MM.1S (cell line): ENCODE data around the gene LAP3.

Source experiments
- DNase-seq: peaks from one replicate; pipeline ENCODE4 v3.0.0-alpha.2; 2015
- H2AFZ ChIP-seq: fragments of 300-600 bp; sonication (generic); 2 replicates; pipeline ENCODE4 v1.6.0; 2016; ENCODE audit warnings: antibody characterized with exemption, low read length
- H3F3A ChIP-seq: fragments of 300-600 bp; sonication (generic); 2 replicates; pipeline ENCODE4 v1.6.1; 2016; ENCODE audit warnings: mild to moderate bottlenecking, antibody characterized with exemption, low read length, moderate library complexity, mixed read lengths; ENCODE audit not compliant: insufficient read depth
- H3K27ac ChIP-seq: fragments of 300-600 bp; sonication (generic); 2 replicates; pipeline ENCODE4 v1.5.1; 2016; ENCODE audit warnings: mild to moderate bottlenecking, low read length
- H3K27me3 ChIP-seq: fragments of 300-600 bp; sonication (generic); replicated peaks from 2 replicates; pipeline ENCODE4 v1.6.0; 2016; ENCODE audit warnings: low read length; ENCODE audit not compliant: insufficient read depth
- H3K36me3 ChIP-seq: fragments of 300-600 bp; sonication (generic); replicated peaks from 2 replicates; pipeline ENCODE4 v1.6.1; 2016; ENCODE audit warnings: mild to moderate bottlenecking, low read length, mixed read lengths; ENCODE audit not compliant: insufficient read depth
- H3K4me1 ChIP-seq: fragments of 300-600 bp; sonication (generic); 2 replicates; pipeline ENCODE4 v1.6.1; 2016; ENCODE audit warnings: low read length, mixed read lengths
- H3K4me2 ChIP-seq: fragments of 300-600 bp; sonication (generic); 2 replicates; pipeline ENCODE4 v1.6.0; 2016; ENCODE audit warnings: low read depth, low read length
- H3K4me3 ChIP-seq: fragments of 300-600 bp; sonication (generic); 2 replicates; pipeline ENCODE4 v1.5.1; 2016; ENCODE audit warnings: low read length, mixed read lengths
- H3K79me2 ChIP-seq: fragments of 300-600 bp; sonication (generic); 2 replicates; pipeline ENCODE4 v1.6.1; 2016; ENCODE audit warnings: mixed run types, low read length, mixed read lengths
- H3K9ac ChIP-seq: fragments of 300-600 bp; sonication (generic); 2 replicates; pipeline ENCODE4 v1.6.1; 2016; ENCODE audit warnings: low read length, mixed read lengths
- H3K9me2 ChIP-seq: fragments of 300-600 bp; sonication (generic); replicated peaks from 2 replicates; pipeline ENCODE4 v1.6.1; 2016; ENCODE audit warnings: mild to moderate bottlenecking, low read length, mixed read lengths; ENCODE audit not compliant: insufficient read depth
- H3K9me3 ChIP-seq: fragments of 300-600 bp; sonication (generic); replicated peaks from 2 replicates; pipeline ENCODE4 v1.6.1; 2016; ENCODE audit warnings: mild to moderate bottlenecking, low read length, mixed read lengths; ENCODE audit not compliant: insufficient read depth
- H4K20me1 ChIP-seq: fragments of 300-600 bp; sonication (generic); 2 replicates; pipeline ENCODE4 v1.6.1; 2016; ENCODE audit warnings: mild to moderate bottlenecking, low read length, moderate library complexity, mixed read lengths; ENCODE audit not compliant: insufficient read depth
- CTCF ChIP-seq: fragments of 300-600 bp; sonication (generic); IDR thresholded peaks from 2 replicates; pipeline ENCODE4 v1.5.1; 2016; ENCODE audit warnings: antibody characterized with exemption, low read length, mixed read lengths
- EZH2 ChIP-seq: fragments of 300-600 bp; sonication (generic); optimal IDR thresholded peaks from 2 replicates; pipeline ENCODE3; 2017; ENCODE audit warnings: low read depth, mild to moderate bottlenecking, antibody characterized with exemption, low read length, mixed read lengths
- EZH2phosphoT487 ChIP-seq: fragments of 300-600 bp; sonication (generic); IDR thresholded peaks from 2 replicates; pipeline ENCODE4 v1.6.1; 2018; ENCODE audit warnings: antibody characterized with exemption, low read length

LAP3 gene

GRCh38 chr4:17635056-17635455 lies 58.1 kb downstream of the LAP3 start:
- DNase-seq: no peak
- Histone ChIP-seq H3K4me3 (no peak overlapping the region), H3K9me3 (no peaks in the 10 kb centered on the region), H3K27ac (no peak overlapping the region), H3K4me2 (no peak overlapping the region), H3K9me2 (no peaks in the 10 kb centered on the region), H3K4me1 (no peaks in the 10 kb centered on the region), H3K9ac (no peak overlapping the region), H3K79me2 (no peaks in the 10 kb centered on the region), H3K27me3 (no peaks in the 10 kb centered on the region), H2AFZ (no peak overlapping the region), H4K20me1 (no peaks in the 10 kb centered on the region), H3K36me3 (no peaks in the 10 kb centered on the region; the same call in 1 of the 2 replicates), H3F3A (no peaks in the 10 kb centered on the region)
- TF ChIP-seq EZH2: no peak
- no peak for TF ChIP-seq EZH2phosphoT487
- TF ChIP-seq CTCF: no peak

- H3K36me3 ChIP-seq: no peaks in the 10 kb centered on the region; the same call in 1 of the 2 replicates
- H3K79me2 ChIP-seq: no peaks in the 10 kb centered on the region
- H3K9me3 ChIP-seq: no peaks in the 10 kb centered on the region
- H4K20me1 ChIP-seq: no peaks in the 10 kb centered on the region
- no peaks in the 10 kb centered on the region for H3K9me2 ChIP-seq
- H3K27ac ChIP-seq: no peak overlapping the region
- H3K9ac ChIP-seq: no peak overlapping the region
- no peaks in the 10 kb centered on the region for H3K27me3 ChIP-seq
- no peaks in the 10 kb centered on the region for H3F3A ChIP-seq
- no peak overlapping the region for H3K4me2 ChIP-seq
- H3K4me3 ChIP-seq: no peak overlapping the region
- H3K4me1 ChIP-seq: no peaks in the 10 kb centered on the region
- DNase-seq: no peak
- TF ChIP-seq EZH2phosphoT487 (no peak), CTCF (no peak), EZH2 (no peak)
- H2AFZ ChIP-seq: no peak overlapping the region
These were observed 59.3 kb downstream of the LAP3 start for GRCh38 chr4:17636341-17636695.

GRCh38 chr4:17636696-17637622 lies 60.0 kb downstream of the LAP3 start:
- Histone ChIP-seq H3K9me3 (no peaks in the 10 kb centered on the region), H3K79me2 (no peaks in the 10 kb centered on the region), H4K20me1 (no peaks in the 10 kb centered on the region), H3K4me2 (no peak overlapping the region), H3K4me1 (no peaks in the 10 kb centered on the region), H3K4me3 (no peak overlapping the region), H3K27ac (no peak overlapping the region), H3F3A (no peaks in the 10 kb centered on the region), H3K36me3 (no peaks in the 10 kb centered on the region), H2AFZ (no peak overlapping the region), H3K9ac (no peak overlapping the region), H3K9me2 (no peaks in the 10 kb centered on the region), H3K27me3 (no peaks in the 10 kb centered on the region)
- peak; percentile 64 for DNase-seq
- no peak for TF ChIP-seq EZH2phosphoT487
- no peak for TF ChIP-seq EZH2
- TF ChIP-seq CTCF: peak; percentile 80
